ENCODE measurements around the gene EFR3B.
"Not testable (repeated sequence)": the region's sequence is repeated elsewhere in the genome, so short reads cannot be mapped to it uniquely, and the experiment has no call there.

EFR3B gene, protein sequence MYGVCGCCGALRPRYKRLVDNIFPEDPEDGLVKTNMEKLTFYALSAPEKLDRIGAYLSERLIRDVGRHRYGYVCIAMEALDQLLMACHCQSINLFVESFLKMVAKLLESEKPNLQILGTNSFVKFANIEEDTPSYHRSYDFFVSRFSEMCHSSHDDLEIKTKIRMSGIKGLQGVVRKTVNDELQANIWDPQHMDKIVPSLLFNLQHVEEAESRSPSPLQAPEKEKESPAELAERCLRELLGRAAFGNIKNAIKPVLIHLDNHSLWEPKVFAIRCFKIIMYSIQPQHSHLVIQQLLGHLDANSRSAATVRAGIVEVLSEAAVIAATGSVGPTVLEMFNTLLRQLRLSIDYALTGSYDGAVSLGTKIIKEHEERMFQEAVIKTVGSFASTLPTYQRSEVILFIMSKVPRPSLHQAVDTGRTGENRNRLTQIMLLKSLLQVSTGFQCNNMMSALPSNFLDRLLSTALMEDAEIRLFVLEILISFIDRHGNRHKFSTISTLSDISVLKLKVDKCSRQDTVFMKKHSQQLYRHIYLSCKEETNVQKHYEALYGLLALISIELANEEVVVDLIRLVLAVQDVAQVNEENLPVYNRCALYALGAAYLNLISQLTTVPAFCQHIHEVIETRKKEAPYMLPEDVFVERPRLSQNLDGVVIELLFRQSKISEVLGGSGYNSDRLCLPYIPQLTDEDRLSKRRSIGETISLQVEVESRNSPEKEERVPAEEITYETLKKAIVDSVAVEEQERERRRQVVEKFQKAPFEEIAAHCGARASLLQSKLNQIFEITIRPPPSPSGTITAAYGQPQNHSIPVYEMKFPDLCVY

DNA sequence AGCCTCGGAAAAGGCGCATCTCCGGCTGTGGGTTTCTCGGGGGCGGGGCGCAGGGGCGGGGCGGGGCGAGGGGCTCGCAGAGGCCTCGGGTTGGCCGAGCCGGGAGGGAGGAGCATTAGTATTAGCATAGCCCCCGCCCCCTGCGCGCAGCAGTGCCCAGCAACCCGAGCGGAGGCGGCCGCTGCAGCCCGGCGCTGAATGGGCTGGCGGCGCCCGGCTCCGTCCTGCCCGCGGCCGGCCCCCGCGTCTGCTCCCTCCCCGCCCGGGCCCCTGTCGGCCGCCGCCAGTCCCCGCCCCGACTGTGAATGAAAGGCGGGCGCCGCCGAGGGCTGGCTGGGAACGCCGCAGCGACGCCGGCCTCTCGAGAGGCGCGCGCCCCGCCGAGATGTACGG lies at the start of gene EFR3B:
TSS of gene EFR3B (plus strand) at position 149 of the 393 bp plus-strand sequence. CDS start at position 386, 237 bp downstream.
- peak; percentile 93 for DNase-seq (ENCODE audit: low read depth, low spot score)

DNA sequence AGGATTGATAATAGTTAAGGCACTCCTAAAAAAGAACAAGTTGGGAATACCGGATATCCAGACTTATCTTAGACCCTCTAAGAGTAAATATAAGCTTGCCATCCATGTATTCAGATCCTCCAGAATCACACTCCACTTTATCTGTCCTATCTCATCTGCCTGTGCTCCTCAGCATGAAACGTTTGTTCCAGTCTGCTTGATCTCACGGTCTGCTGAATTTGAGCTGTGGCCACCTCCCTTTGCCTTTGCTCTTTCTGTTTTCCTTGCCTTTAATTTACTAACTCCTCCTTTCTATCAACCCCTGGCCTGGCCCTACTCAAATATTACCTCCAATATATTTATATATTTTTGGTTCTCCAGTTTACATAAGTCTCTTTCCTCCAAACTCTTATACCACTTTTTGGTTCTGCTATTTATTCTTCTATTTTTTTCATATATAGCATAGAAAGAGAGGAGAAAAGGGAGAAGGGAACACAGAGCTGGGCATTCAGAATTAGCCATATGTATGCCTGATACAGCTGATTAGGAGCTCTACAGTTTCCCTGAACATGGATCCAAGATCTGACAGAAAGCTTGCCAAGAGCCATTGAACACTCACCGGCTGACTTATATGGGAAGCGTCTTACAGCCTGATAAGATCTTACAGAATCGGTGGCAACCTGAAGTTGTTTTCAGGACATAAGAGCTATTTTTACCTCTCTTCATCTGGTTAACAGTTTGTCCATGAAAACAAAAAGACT lies 48.3 kb upstream of the EFR3B start:
- DNase-seq (ENCODE audit: low read depth, low spot score) = no peak

DNA sequence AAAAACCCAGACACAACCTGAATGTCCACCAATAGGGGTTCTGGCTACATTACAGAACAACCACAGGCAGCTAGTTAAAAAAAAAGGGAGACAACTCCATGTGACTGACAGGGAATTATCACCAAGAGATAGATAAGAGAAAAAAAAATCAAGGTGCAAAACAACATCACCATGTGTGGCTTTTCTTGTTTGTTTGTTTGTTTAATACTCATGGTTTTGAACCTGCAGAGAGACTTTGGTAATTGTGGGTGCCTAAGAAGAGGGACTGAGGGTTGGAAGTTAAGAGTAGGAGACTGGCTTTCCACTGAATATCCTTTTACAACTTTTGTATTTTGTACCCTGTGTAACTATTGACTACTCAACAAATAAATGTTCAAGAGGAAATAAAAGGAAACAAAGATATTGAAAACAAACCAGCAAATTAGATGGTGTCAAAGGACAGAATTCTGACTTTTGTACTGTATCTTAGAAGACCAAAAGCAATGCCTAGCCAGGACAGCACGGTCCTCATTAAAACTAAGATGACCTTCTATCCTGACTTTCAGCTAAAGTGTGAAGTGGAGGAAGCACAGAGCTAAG lies 47.6 kb upstream of the EFR3B start:
- no peak for DNase-seq (ENCODE audit: low read depth, low spot score)

DNA sequence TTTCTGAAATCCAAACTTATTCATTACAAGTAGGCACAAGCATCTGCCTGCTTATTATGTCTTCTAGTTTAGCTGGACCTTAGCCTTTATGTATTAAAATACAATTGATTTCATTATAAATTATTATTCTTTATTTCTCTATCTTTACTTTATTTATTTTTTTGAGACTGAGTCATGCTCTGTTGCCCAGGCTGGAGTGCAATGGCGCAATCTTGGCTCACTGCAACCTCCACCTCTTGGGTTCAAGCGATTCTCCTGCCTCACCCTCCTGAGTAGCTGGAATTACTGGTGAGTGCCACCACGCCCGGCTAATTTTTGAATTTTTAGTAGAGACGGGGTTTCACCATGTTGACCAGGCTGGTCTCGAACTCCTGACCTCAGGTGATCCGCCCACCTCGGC lies 42.8 kb upstream of the EFR3B start:
- DNase-seq (ENCODE audit: low read depth, low spot score) = not testable (repeated sequence)

DNA sequence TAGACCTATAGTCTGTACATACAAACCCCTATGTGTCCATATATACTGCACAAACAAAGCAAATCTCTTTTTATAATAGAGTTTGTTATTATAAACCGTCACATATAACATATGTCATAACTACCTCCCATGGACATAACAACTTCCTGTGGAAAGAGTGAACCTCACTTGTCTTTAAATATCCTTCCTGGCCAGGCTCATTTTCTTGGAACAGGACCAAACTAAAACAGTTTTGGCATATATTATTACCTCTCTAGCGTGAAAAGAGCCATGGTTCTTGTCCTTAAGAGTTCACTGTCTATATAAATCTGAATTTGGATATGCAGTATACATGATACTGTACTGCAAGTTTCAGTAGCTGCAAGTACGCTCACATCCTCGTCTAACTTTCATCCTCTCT lies 41.8 kb upstream of the EFR3B start:
- no peak for DNase-seq (ENCODE audit: low read depth, low spot score)

DNA sequence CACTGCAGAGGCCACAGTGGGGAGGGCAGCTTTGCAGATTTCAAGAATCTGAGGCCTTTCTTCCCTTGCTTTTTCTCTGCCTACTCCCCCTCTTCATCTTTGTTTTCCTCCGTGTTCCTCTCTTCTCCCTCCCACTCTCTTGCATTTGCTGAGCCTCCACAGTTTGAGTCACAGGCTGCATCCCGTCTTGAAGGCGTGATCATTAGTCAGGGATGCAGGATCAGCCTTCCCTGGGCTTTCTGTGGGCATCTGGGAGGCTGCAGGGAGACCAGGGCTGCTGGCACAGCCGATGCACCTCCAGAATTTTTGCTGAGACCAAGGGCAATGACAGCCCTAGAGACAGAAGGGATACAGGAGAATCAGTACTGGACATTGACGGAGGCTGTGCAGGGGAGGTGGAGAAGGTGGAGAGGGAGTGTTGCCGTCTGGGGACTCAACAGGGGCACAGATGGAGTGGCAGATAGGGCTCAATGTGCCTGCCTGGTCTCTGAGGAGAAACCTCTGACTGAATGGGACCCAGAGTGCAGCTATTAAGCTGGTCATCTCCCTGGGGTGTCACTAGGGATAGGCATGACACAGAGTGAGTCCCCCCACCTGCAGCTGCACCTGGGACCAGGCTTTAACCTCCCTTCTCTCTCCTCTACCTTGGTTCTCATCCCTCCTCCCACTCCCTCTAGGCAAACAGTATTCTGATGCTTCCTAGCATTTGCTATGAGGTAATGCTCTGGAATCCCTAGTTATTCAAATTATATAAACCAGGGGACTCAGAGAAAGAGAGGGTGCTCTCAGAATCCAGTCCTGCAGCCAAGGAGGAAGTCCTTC lies 41.2 kb upstream of the EFR3B start:
- DNase-seq (ENCODE audit: low read depth, low spot score) = no peak

DNA sequence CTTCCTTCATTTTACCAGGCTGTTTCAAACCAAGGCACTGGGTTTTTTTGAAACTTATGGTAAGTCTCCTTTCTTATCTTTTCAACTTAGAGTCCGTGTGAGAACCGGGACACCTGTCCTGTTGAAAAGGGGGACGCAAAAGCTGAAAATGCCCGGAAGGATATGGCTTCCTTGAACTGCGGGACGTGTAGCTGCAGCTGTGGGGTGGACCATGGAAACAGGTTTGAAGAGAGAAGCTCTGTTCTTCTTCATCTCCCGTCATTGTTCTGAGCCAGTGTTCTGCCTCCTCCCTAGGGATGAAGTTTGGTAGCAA lies 40.6 kb upstream of the EFR3B start:
- no peak for DNase-seq (ENCODE audit: low read depth, low spot score)

DNA sequence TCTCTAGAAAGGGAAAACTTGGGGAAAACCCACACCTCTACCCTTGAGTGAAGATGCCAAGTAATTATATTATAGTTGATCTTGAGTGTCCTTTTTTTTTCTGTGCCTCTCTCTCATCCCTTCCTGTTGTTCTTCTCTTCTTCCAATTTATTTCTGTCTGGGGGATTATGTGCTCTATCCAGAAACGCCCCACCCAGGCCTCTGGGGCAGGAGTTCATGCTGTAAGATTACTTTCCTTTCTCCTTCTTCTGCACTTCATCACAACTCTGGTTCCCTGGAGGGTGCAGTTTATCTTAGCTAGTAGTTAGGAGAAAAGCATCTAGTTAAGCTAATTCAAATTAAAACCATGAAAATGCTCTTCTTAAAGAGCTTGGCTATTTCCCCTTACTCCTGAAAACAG lies 39.8 kb upstream of the EFR3B start:
- DNase-seq (ENCODE audit: low read depth, low spot score) = no peak

DNA sequence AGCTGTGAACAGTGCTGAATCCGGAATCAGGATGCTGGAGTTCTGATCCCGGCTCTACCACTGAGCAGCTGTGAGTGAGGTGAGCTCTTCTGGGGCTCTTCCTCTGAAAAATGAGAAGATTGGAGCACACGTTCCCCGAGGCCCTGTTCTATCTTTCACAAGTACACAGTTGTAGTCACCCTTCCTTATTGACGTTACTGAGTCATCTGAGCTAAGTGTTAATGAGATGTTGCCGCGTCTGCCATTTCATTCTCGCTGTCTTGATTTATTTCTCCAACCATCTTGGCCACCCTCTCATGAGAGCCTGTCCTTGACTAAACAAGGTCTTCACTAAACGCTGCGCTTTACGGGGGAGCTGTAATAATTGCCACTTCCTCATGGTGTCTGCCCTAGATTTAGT lies 31.9 kb upstream of the EFR3B start:
- DNase-seq (ENCODE audit: low read depth, low spot score) = no peak

DNA sequence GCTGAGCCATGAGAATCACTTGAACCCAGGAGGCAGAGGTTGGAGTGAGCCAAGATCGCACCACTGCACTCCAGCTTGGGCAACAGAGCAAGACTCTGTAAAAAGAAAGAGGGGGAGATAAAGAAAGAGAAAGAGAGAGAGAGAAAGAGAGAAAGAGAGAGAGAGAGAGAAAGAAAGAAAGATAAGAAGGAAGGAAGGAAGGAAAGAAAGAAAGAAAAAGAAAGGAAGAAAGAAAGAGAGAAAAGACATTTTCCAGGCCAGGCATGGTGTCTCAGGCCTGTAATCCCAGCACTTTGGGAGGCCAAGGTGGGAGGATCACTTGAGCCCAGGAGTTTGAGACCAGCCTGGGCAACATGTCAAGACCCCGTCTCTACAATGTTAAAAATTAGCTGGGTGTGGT lies 30.5 kb upstream of the EFR3B start:
- DNase-seq (ENCODE audit: low read depth, low spot score) = not testable (repeated sequence)

DNA sequence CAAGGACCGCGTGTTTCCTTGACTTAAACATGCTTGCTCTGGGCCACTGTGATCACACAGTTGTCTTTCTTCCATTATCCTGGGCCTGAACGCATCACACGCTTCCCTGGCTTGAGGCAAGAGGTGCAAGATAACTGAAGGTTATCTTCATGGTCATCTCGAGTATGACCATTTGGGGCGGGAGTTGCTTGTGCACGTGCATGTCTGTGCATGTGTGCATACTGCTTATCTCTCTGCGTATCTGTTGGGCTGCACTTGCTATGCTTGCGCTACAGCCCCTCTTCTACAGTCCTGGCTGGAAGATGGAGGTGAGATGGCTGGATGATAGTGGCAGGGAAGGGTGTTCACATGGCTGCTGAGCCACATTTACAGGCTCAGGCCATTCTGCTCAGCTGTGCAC lies 27.2 kb upstream of the EFR3B start:
- no peak for DNase-seq (ENCODE audit: low read depth, low spot score)

DNA sequence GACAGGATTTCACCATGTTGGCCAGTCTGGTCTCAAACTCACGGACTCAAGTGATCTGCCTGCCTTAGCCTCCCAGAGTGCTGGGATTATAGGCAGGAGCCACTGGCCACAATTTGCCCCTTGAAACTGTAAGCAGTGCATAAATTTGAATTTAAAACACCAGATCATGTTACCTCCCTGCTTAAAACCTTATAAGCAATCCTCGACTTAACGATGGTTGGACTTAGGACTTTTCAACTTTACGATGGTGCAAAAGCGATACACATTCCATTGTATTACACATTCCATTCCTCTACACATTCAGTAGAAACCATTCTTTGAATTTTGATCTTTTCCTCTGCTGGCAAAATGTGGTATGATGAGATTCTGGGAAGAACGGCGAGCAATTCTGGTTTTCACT lies 23.2 kb upstream of the EFR3B start:
- DNase-seq (ENCODE audit: low read depth, low spot score) = no peak

DNA sequence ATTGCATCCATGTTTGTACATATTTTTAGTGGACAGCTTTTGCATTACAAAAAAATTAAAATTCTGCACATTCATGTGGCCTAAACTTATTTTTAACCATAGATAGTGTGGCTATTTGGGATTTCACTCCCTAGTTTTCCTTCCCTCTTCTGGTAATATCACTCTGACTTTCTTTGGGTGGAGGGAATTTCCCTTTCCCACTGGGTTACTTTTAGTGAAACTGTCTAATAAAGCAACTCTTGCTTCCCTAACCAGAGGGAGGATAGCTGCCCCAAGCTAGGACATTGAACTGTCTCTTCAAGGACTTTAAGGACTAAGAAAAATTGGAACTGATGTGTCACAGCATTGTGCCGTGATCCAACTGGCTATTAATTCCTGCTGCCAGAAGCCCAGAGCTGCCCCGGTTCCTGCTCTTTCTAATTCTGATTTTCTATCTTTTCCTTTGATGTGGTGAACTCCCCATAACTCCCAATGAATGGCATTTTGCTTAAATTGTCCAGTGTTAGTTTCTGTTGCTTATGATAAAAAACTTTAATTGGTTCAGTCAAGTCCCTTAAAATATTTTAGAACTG lies 20.0 kb upstream of the EFR3B start:
- no peak for DNase-seq (ENCODE audit: low read depth, low spot score)

DNA sequence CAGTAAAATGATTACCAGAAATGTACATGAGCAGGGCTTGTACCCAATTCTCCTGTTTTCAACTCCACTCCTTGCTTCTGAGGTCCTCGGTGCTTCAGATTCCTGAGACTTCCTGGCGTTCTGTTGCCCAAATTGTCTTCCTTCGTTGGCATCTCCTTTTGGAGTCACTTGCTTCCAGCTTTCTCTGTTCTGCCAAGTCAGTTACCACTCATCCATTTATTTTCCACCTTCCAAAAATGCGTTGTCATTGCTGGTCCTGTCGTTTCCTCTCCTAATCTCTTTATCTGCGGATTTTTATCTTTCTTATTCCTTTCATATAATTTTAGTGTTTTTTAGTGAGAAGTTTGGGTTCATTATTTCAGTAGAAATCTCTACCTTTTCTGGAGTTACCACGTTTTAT lies 18.5 kb upstream of the EFR3B start:
- no peak for DNase-seq (ENCODE audit: low read depth, low spot score)

DNA sequence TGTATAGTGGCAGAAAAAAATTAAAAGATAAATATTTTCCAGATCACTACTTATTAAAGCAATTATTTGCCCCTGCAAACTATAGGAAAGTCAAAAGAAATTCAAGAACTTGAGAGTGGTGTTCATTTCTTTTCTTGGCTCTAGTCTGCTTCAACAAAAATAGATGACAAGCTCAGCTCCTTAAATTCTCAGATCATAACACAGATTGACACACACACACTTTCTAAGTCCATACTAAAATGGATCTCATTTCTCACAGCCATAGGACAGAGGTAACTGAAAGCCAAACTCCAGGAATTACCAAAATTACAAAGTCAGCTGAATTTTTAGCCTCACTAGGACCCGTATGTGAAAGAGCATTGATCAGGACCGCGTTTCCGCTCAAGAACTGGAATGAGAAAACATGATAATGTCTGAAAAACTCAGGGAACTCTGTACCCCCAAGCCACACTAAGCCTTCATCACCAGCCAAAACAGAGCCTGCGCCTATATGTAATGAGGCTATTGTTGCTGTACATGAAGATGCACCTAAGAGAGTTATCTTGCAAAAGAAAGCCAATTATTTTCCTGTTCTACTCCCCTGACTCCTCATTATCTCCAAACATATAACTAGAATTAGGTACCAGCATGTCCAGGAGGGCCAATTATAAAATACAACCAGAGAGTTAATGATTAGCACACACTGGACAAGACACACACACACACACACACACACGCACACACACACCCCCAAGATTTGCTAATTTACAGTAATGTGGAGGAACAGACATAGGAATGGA lies 16.5 kb upstream of the EFR3B start:
- DNase-seq (ENCODE audit: low read depth, low spot score) = no peak

DNA sequence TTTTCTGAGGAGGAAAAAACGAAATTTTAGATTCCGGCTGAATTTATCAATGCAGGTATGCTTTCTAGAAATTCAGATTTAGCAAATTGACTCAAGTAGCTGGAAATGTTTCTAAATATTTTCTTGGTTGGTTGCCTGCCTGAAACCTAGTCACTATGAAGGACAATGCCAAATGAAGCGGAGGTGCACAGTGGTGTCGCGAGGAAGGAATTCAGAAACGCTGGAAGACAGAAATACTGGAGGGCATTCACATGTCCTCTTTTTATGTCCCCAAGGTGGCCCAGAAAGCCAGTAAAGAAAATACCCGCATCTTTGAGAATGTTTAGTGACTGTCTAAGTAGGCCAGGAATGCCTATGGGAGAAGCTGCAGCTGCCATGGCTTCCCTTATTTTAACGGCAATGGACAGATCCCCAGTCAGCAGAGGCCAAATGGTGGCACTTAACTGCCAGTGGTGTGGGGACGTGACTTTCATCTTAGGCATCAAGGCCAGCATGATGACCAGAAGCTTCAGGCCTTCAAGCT lies 15.8 kb upstream of the EFR3B start:
- no peak for DNase-seq (ENCODE audit: low read depth, low spot score)

DNA sequence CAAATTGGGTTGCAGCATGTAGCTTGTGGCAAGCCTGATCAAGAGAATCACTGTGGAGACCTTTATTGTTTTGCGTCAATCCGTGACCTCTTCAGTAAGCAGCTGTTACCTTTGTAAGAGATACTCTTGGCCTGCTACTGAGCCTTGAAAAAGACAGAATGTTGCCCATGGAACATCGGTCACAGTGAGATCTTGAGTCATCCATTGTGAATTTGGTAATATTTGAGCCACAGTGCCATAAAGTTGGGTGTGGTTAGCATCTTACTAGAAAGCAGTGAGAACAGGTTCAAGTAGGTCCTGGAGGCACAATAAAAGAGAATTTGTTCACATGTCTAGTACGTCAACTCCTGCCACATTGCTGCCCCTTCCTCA lies 12.7 kb upstream of the EFR3B start:
- DNase-seq (ENCODE audit: low read depth, low spot score) = no peak

DNA sequence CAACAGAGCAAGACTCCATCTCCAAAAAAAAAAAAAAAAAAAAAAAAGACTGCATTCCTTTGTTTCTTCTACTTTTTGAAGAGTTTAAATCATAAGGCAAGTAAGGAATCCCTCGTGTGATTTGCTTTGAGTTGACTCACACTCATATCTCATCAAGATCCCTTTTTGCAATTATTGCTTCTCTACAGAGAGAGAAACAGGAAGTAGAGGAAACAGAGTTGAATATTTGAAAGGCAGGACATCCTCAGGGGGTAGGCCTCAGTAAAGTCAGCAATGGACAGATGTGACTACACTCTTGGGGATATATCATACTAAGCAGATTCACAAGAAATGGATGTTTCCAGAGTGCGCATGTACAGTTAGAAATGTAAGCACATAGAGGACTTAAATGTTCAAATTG lies 11.2 kb upstream of the EFR3B start:
- no peak for DNase-seq (ENCODE audit: low read depth, low spot score)

DNA sequence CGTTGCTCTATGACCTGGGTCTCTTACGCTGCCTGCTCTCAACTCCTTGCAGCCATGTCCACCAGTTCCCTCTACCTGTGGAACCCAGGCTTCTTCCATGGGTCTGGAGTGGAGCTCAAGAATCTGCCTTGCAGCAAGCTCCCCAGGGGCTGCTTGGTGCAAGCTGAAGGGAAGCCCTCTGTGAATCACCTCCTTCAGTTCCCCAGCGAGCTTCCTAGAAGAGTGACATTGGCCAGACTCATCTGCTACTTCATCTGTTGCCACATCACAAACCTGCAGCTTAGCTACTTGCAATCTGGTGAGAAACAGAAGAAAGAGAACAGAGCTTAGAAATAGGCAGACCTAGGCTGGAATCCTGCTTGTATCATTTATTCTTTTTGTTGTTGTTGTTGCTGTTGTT lies 9.8 kb upstream of the EFR3B start:
- peak; percentile 31 for DNase-seq (ENCODE audit: low read depth, low spot score)

DNA sequence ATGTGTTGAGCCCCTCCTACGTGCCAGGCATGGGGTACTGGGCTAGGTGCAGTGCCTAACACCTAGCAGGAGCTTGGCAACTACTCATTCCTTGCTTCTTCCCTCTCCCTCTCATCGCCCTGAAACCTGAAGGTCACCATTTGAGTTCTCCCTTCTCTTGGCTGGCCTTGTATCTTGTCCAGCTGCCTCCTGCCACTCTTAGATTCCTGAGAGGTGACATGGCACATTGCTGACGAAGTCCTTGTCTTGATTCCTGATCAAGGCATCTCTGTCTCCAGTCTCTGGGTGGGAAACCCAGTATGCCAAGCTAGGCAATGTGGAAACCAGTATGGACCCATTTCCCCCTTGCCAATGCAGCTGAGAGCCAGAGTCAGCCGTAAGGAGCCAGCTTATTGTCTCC lies 9.0 kb upstream of the EFR3B start:
- no peak for DNase-seq (ENCODE audit: low read depth, low spot score)
